Cardiac septum (tissue), 1 donor: ENCODE data around the gene GPC4. TPM values are rescaled to one million over a fixed set of nuclear protein-coding genes. Genes with fewer than 3 reads are reported as not detected.

Source experiments
- DNase-seq: peaks from one replicate; pipeline ENCODE4 v3.0.0-alpha.2; 2020; ENCODE audit warnings: low spot score
- intact Hi-C: fragments of 100-400 bp; cut with DNase I; formaldehyde crosslinking; loops from one replicate; pipeline ENCODE4 v1.14.0; 2022
- long read RNA-seq: library from polyadenylated mRNA; unstranded; transcript quantifications from one replicate; pipeline ENCODE4 v2.0.0, GENCODE V29; 2021
- total RNA-seq: library from RNA; stranded (reverse); fragmentation: NEBNext Ultra II Directional; extraction: Animal tissue kit (Norgen Biotek cat#: 25700); gene quantifications from one replicate; pipeline ENCODE4 v1.2.1, GENCODE V29; 2021
- donor health status: DM: no; HTN: no; CAD: no.

Gene GPC4
- 3.6 TPM for total RNA-seq
- long read RNA-seq, full-length matches to known transcripts = 5 of 5 reads
- long read RNA-seq, partial matches to known transcripts = 0 of 5 reads
- long read RNA-seq, other reads (novel, unspliced or antisense) = 0 of 5 reads

GRCh38 chrX:133415276-133416105 is at the start of gene GPC4:
GPC4 (minus strand) TSS chrX:133415489; CDS start chrX:133414965, 524 bp downstream.
- intact Hi-C loops = no loop called here

GRCh38 chrX:133461231-133461630 is 45.9 kb upstream of the GPC4 start:
- peak; percentile 6 for DNase-seq
- intact Hi-C loops = no loop called here

More at GRCh38 chrX:133415276-133416105, at the start of gene GPC4:
- DNase-seq = no peak

GRCh38 chrX:133454924-133455323 is 39.6 kb upstream of the GPC4 start:
- intact Hi-C loops = no loop called here
- DNase-seq = no peak

GRCh38 chrX:133454491-133454914 is 39.2 kb upstream of the GPC4 start:
- intact Hi-C loops = no loop called here

GRCh38 chrX:133448512-133449076 is 33.3 kb upstream of the GPC4 start:
- intact Hi-C loops = no loop called here
- no peak for DNase-seq

More at GRCh38 chrX:133454491-133454914, 39.2 kb upstream of the GPC4 start:
- DNase-seq = no peak

GRCh38 chrX:133444952-133445831 is 29.9 kb upstream of the GPC4 start:
- intact Hi-C loops = no loop called here
- DNase-seq = no peak

GRCh38 chrX:133444196-133444595 is 28.9 kb upstream of the GPC4 start:
- intact Hi-C loops = no loop called here
- no peak for DNase-seq

GRCh38 chrX:133440797-133441163 is 25.5 kb upstream of the GPC4 start:
- no peak for DNase-seq
- intact Hi-C loops = no loop called here

GRCh38 chrX:133440081-133440796 is 24.9 kb upstream of the GPC4 start:
- DNase-seq = no peak
- intact Hi-C loops = no loop called here

GRCh38 chrX:133437766-133438165 is 22.5 kb upstream of the GPC4 start:
- DNase-seq = no peak
- intact Hi-C loops = no loop called here

- no peak for DNase-seq
These were observed 22.1 kb upstream of the GPC4 start for GRCh38 chrX:133437356-133437755.

GRCh38 chrX:133435544-133436124 is 20.3 kb upstream of the GPC4 start:
- intact Hi-C loops = no loop called here

More at GRCh38 chrX:133437356-133437755, 22.1 kb upstream of the GPC4 start:
- intact Hi-C loops = no loop called here

GRCh38 chrX:133434197-133434820 is 19.0 kb upstream of the GPC4 start:
- DNase-seq = no peak
- intact Hi-C loops = no loop called here

More at GRCh38 chrX:133435544-133436124, 20.3 kb upstream of the GPC4 start:
- no peak for DNase-seq

GRCh38 chrX:133419911-133420310 is 4.6 kb upstream of the GPC4 start:
- intact Hi-C loops = no loop called here
- no peak for DNase-seq

GRCh38 chrX:133418588-133418987 is 3.3 kb upstream of the GPC4 start:
- no peak for DNase-seq
- intact Hi-C loops = no loop called here

- DNase-seq = no peak
- intact Hi-C loops = no loop called here
These were observed 2.1 kb upstream of the GPC4 start for GRCh38 chrX:133417364-133417763.

GRCh38 chrX:133414406-133415275 is 648 bp downstream of the GPC4 start:
- intact Hi-C loops = no loop called here

More at GRCh38 chrX:133414406-133415275, 648 bp downstream of the GPC4 start:
- no peak for DNase-seq
